GM21526 (cell line): ENCODE measurements around the gene SLC25A13.
"Not testable (repeated sequence)": the region's sequence is repeated elsewhere in the genome, so short reads cannot be mapped to it uniquely, and the experiment has no call there.

Experiments used
- ATAC-seq: cut with Tn5 transposase; IDR thresholded peaks from one replicate; pipeline ENCODE4 v1.9.1; 2021; ENCODE audit warnings: moderate library complexity; ENCODE audit not compliant: unreplicated experiment, low FRiP score

SLC25A13 gene

DNA sequence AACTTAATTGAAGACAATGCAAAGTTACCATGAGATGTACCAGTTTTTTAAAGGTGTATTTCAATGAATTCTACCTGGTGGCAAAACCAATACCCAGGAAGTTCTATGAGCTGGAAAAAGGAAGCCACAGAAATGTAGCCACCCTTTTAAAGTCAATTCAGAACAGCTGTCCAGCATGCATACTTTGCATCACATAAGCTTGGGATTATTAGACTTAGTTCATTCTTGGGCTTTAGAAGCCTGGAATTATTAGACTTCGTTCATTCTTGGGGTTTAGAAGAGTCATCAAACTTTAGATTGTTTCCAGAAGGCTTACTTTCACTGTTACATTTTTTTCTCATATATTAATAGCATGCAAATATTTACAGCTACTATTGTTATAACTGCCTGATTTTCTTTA is 20.9 kb downstream of the SLC25A13 start:
- no peak for ATAC-seq

DNA sequence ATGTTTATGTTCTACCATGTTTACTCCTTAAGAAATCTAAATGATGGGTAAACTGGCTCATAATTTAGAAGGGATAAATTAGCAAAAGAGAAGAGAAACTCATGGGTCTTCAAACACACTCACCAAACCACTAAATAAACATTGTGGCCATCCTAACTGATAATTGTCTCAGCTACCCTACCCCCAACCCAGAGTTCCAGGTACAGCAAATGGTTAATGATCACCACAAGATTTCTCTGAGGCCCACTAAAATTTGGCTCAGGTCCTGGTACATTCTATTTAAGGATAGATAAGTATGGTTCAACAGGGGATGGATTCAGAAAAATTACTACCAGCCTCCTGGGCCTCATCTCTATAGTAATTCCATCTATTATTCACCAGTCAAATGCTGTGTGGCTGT is 21.4 kb downstream of the SLC25A13 start:
- no peak for ATAC-seq

DNA sequence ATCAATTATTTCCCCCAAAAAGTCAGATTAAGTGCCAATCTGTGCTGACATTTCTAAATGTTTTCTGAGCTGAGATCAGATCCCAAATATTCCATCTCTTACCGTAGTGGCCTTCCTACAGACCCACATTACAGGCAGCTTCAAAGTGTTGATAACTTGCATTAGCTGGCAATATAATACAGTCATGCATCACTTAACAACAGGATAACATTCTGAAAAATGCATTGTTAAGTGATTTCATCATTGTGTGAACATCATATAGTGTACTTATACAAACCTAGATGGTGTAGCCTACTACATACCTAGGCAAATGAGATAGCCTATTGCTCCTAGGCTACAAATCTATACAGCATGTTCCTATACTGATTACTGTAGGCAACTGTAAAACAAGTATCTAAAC is 22.4 kb downstream of the SLC25A13 start:
- ATAC-seq: no peak

DNA sequence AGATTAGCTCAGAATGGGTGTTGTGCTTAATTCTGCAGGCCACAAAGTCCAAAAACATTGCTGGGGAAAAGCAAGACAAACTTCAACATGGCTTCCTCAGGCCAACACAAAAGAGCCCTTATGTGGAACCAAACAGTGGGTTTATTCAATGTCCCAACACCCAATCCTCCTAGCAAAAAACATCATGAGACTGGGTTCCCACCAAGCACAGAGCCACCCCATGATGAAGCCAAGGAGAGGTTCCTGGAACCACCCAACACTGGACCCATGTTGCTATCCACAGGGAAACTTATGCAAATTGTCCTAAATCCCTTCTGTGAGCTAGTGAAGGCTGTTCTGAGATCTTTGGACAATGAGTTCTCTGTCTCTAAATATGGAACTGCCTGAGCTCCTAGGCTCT is 24.0 kb downstream of the SLC25A13 start:
- ATAC-seq: no peak

DNA sequence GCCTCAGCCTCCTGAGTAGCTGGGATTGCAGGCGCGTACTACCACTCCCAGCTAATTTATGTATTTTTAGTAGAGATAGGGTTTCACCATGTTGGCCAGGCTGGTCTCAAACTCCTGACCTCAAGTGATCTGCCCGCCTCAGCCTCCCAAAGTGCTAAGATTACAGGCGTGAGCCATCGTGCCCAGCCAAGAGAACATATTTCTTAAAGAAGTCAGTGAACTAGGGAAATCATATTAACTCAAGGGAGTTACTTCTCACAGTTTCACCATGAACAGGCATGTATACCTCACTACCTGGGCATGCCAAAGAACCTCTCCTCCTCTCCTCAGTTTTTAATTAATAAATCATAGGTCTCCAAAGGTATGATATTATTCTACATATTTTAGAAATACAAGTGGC is 24.5 kb downstream of the SLC25A13 start:
- ATAC-seq: not testable (repeated sequence)

DNA sequence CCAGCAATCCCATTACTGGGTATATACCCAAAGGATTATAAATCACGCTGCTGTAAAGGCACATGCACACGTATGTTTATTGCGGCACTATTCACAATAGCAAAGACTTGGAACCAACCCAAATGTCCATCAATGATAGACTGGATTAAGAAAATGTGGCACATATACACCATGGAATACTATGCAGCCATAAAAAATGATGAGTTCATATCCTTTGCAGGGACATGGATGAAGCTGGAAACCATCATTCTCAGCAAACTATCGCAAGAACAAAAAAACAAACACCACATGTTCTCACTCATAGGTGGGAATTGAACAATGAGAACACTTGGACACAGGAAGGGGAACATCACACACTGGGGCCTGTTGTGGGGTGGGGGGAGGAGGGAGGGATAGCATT is 28.0 kb downstream of the SLC25A13 start:
- not testable (repeated sequence) for ATAC-seq

DNA sequence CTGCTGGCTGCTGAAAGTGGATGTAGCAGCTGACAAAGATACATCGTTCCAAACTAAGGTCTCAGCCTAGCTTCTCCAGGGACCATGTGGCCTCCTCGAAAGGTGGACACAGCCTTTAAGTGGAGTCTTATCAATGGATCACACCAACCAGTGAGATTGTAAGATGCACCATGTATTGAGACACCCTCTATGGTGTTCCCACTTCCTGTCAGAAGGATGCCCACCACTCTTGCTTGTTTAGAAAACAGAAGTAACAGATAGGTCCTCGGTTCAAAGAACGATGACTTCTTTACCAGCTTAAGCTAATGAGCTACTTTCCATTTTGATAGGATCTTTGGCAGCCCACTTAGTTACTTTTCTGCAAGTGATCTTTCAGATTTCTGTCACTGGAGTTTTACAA is 34.3 kb downstream of the SLC25A13 start:
- no peak for ATAC-seq

DNA sequence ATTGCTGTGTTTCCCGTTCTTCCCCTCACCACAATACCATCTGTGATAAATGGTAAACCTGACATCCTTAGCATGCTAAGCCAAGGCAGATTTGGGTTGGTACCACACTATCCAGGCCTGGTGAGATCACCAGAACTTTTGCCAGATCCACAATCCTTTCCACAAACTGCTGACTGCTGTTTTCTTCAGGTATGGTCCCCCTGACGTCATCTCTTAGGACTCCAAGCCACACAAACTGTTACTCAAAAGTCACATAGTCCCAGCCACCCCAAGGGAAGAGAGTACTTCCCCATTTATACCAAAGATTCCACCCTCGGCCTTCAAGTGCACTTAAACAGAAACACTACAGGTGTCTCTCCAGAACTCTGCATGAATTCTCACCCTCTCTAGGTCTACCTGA is 34.8 kb downstream of the SLC25A13 start:
- ATAC-seq: no peak

DNA sequence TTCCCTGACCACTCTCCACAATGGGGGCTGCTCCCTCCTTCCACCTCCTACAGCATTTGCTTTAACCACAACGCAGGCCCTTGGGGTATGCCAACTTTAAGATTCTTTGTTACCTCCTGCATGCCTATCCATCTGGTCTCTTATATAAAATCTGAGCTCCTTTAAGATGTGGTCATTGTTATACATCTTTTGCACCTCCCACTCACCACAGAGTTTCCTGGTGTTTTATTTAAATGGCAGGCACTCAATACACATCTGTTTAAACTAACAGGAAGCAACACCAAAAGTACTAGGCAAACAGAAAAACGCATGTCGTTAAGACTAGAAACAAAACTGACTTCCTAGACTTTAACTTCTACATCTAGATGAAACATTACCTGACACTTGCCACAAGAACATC is 36.3 kb downstream of the SLC25A13 start:
- peak; percentile 78 for ATAC-seq

DNA sequence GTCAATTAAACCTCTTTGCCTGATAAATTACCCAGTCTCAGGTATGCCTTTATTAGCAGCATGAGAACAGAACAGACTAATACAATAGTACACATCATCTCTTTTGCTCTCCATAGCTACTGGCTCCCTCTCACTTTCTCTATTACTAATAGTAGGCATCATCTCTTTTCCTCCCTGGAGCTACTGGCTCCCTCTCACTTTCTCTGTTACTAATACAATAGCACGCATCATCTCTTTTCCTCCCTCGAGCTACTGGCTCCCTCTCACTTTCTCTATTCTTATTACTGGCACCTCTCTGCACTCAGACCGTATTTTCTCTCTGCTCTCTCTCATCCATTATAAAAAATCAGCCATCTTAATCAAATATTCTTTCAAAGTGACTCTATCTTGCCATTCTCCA is 37.1 kb downstream of the SLC25A13 start:
- peak; percentile 49 for ATAC-seq

DNA sequence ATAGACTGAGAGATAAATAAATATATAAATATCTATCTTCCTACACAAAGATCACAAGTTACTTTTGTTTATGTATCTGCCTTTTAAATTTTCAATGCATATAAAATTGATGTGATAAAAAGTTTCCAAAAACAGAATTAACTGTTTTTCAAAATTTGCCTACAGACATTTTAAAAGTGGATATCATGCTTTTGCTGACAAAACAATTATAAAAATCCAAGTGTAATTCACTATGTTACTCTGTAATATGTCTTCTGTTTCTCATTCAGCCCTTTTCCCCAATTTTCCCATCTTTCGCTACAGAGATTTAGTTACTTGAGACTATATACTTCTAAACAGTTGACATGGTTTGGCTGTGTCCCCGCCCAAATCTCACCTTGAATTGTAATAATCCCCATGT is 37.7 kb downstream of the SLC25A13 start:
- no peak for ATAC-seq

DNA sequence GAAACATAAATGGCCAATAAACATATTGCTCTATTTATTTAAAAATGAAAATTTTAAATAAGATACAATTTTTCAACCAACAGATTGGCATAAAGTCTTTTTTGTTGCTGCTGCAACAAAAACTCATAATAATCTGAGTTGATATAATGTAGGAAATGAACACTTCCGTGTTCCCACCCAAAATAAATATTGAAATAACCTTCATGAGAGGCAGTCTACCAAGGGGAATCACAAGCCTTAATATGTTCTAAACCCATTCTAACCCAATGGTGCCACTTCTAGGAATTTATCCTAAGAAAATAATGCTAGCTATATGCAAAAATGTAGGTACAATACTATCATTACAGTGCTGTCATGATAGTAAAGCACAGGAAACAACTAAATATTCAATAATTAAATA is 39.1 kb downstream of the SLC25A13 start:
- ATAC-seq: no peak

DNA sequence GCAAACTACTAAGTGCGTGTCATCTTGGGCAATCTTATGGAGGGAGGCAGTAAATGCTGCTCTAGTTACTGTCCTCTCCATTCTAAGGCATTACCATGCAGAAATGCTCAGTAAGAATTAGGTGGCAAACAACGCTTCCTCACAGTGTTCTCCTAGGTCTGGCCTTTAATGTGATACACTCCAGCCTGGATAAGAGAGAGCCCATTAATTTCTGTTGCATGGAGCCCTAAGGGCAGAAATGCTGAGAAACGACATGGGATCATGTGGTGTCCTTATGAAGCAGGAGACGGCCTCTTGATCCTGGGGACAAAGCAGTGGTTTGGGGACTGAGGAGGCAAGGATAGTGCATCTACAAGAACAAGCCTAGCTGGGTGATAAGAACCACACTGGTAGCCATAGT is 44.0 kb downstream of the SLC25A13 start:
- ATAC-seq: no peak

DNA sequence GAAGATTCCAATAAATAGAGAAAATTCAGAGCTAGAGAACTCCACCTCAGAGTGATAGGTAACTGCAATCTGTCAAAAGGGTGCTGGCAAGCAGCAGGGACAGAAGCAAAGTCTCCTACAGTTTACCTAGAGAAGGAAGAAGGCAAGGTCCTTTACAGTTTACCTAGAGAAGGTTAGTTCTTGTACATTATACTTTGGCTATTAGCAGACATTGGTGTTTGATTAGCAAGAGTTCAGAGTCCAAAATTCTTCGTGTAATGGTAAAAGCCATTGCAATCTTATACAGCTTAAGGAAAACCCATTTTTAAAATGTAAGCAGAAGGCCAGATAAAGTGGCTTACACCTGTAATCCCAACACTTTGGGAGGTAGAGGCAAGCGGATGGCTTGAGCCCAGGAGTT is 45.9 kb downstream of the SLC25A13 start:
- no peak for ATAC-seq

DNA sequence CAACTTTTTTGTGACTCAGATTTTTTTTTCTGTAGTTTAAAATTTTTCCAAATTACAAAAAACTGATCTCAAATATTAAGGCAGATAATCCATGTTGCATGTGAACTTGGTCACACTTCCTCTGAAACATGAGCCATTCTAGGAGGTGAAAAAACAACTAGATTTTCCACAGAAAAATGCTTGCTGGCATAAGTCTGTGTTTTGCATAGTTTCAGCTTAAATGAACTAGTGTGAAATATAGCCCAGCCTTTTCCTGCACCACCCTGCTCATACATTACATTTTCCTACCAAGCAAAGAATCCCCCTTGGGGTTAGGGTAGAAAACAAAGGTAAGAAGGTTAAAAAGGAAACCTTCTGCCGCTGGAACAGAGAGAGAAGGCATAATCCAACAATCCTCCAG is 48.2 kb downstream of the SLC25A13 start:
- ATAC-seq: no peak

DNA sequence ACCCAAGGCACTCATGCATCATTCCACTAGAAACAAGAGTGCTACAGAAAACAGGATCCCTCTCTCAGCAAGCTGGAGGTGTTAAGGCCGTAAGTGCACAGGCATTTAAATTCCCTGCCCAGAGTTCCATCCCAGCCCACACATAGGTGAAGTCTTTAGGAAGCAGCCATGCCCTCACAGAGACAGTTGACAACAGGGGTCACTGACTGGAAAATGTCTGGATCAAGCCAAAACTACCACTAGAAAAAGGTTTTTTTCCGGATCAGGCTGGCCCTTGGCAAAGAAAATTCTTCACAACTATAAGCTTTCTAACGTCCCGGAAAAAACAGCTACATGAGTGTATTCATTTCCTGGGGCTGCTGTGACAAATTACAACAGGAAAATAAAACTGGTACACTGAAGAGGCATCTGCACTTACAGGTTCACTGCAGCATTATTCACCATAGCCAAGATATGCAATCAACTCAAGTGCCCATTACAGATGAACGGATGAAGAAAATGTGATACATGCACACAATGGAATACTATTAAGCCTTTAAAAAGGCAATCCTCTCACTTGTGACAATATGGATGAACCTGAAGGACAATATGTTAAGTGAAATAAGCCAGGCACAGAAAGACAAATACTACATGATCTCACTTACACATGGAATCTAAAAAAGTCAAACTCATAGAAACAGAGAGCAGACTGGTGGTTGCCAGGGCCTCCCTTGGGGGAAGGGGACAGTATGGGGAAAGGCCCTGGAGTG is 52.5 kb downstream of the SLC25A13 start:
- no peak for ATAC-seq

DNA sequence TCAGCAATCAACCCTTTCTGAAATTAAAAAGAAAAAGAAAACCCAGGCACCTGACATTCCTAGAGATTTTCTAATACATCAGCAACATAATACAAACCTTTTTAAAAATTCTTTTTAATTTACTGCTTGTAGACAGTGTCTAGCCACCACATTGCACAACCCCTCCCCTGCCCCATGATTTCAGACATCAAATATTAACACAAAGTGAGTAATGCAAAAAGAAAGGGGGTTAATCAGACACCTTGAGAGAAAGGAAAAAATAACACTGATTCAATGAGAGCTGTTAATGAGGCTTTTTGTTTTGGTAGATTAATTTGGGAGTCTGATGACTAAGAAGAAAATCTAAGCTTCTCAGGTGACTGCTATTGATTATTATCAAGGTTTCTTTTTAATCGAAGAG is 55.3 kb downstream of the SLC25A13 start:
- no peak for ATAC-seq

DNA sequence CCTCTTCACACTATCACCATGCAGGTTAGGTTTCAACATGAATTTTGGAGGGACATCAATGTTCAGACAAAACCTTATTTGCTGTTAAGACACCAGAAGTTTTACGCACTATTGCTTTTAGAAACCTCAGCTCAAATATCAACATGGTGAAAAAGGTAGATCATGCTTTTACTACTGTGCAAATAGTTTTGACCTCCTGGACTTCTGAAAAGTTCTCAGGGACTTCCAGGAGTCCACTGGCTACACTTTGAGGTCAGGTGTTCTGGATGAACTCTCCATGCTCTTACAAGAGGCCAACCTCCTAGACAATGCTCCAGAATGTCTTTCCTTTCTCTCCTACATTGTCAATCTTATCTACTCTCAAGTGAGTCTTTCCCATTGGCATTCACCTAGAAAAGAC is 55.9 kb downstream of the SLC25A13 start:
- ATAC-seq: no peak

DNA sequence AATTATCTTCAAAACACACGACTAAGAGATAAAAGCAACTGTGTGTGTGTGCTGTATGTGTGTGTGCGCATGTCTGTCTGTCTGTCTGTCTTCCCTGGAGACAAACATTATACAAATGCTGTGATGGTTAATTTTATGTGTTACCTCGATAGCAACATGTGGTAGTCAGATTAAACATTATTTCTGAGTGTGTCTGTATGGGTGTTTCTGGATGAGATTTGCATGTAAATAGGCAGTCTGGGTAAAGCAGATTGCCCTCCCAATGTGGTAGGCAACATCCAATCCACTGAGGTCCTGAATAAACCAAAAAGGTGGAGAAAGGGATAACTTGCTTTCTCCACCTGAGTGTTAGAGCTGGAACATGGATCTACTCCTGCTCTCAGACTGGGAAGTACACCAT is 67.9 kb downstream of the SLC25A13 start:
- ATAC-seq: no peak

DNA sequence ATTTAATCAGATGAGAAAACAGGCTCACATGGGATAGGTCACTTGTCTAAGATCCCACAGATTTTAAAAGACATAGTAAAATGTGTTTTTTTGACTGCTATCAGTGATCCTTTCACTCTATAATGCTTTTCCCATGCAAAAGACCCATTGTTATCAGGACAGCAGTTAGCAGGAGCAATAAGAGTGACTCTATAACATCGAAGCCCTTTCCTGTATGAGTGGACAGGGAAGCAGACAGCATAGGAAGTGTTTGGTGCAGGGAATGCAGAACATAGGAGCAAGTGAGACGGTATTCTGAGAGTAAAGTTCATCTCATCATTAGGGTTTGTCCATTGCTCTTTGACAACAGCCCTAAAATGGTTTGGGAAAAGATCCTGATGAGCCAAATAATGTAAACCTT is 68.5 kb downstream of the SLC25A13 start:
- ATAC-seq: no peak

DNA sequence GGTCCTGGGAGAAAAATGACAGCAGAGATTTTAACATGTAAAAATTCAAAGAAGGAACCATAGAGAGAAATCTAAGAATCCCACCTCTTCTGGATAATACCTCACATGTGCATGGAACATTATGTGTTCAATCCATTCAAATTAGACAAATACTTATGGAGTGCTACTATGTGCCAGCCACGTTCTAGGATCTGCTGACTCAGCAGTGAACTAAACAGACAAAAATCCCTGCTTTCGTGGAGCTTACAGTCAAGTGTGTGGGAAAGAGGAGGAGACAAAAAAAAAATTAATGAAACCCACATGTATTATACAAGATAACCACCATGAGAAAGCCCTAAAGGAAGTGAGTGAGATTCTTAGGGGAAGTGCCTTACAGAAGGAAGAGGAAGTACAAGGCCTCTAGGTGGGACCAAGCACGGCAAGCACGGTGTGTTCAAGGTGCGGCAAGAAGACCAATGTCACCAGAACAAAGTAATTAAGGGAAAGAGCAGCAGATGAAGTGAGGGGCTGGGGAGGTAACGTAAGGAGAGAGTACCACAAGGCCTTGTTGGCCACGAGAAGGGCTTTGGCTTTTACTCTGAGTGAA is 71.0 kb downstream of the SLC25A13 start:
- no peak for ATAC-seq

DNA sequence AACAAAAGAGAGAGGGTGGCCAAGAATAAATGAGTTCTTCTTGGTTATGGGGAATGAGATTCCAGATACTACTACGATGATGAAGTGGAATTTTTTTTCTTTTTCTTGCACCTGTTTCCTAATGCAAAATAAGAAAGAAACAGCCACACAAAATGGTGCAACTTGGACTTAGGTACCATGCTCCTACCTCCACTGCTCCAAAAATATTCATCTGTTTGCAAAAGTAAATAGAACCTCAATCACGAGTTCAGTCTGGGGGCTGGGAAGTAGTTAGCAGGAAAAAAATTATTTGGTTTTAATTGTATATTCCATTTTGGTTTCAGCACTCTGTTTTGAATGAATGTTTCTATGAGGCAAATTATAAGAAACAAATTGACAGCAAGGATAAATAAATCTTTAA is 73.5 kb downstream of the SLC25A13 start:
- ATAC-seq: no peak

DNA sequence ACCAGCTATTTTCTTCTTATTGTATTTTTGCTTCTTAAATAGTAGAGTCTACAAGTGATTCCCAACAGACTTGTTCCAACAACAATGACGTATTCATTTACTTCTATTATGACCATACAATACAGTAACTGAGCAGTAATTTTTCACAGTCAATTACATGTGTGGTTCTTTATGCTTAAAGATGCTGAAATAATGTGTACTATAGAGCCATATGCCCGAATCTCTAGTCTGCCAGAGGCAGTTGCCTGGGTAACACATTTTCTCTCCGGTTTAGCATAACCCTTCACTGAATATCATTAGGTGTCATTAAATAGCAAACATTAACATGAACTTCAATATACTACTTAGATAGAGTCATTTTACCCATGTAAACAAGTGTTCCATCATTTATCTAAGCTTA is 75.0 kb downstream of the SLC25A13 start:
- ATAC-seq: no peak
